ENCODE measurements around the gene YEATS2.
"Not testable (repeated sequence)": the region's sequence is repeated elsewhere in the genome, so short reads cannot be mapped to it uniquely, and the experiment has no call there.

YEATS2 gene

DNA sequence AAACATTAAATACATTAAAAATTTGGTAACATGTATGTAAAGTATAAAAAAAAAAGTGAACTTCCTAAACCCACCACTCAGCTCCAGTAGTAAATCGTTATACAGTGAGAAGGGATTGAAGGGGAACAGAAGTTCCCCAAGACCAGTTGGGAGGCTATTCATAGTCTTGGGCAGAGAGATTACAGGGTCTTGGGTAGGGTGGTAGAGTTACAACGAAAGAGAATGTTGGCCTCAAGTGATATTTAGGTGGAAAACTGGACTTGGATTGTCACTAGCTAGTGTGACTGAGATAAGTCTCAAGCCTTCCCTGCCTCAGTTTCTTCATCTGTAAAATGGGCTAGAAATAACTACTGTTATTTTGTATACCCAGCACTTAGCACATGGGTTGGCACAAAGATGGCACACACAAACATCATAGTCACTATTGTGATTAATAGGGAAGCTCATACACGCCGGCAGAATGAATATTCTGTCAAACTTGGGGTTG is 431 bp upstream of the YEATS2 start:
- no peak for TF ChIP-seq POLR2A (IDR thresholded peaks at IDR 0.05; ENCODE audit: low read length)
- no peak for TF ChIP-seq GATA1 (IDR thresholded peaks at IDR 0.05; ENCODE audit: low read depth, low read length)
- no peak for DNase-seq

DNA sequence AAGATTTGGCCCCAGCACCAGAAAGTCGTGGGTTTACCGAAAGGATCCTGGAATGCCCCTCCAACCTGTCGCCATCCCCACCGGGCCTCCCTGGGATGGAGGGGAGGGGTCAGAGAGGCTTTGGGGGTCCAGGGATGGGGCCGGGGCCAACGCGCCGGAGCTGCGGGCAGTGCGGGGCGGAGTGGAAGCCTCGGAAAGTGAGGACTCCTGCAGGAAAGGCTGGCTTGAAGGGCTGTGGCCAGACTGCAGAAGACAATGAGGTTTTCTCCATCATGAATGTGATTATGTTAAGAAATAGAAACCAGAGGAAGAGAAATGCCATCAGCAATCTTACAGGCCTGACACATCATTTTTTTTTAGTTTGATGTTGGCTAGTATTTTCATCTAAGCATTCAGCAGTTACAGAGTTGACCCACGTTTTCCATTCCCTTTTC is 738 bp downstream of the YEATS2 start:
- TF ChIP-seq GATA1 (IDR thresholded peaks at IDR 0.05; ENCODE audit: low read depth, low read length) (no peak), POLR2A (IDR thresholded peaks at IDR 0.05; ENCODE audit: low read length) (no peak)
- DNase-seq = peak; percentile 40 to 46

GRCh38 chr3:183698756-183699155 is 1.2 kb downstream of the YEATS2 start:
- peak; percentile 30 to 32 for DNase-seq
- TF ChIP-seq GATA1 (IDR thresholded peaks at IDR 0.05; ENCODE audit: low read depth, low read length) (no peak), POLR2A (IDR thresholded peaks at IDR 0.05; ENCODE audit: low read length) (no peak)

- TF ChIP-seq GATA1 (IDR thresholded peaks at IDR 0.05; ENCODE audit: low read depth, low read length) (no peak), POLR2A (IDR thresholded peaks at IDR 0.05; ENCODE audit: low read length) (no peak)
- DNase-seq = no peak
Measured at GRCh38 chr3:183699238-183699947, 1.8 kb downstream of the YEATS2 start.

DNA sequence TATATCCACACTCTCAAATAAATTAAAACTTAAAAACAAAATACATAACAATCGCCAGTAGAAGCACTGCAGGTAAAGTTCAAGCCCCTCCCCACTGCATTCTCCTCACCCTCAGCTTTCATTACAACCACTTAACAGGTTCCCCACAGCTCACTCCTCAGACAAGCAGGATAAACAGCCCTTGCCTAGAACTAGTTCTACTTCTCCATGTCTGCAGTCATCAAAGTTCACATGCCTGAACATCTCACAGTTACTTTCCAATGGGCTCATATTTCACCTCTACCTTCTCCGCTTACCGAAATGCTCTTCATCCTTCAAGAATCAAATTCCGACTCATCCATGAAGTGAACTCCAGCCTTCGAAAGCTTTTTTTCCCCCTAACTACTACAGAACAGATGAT is 4.1 kb downstream of the YEATS2 start:
- TF ChIP-seq POLR2A (IDR thresholded peaks at IDR 0.05; ENCODE audit: low read length) = no peak
- no peak for TF ChIP-seq GATA1 (IDR thresholded peaks at IDR 0.05; ENCODE audit: low read depth, low read length)
- no peak for DNase-seq

DNA sequence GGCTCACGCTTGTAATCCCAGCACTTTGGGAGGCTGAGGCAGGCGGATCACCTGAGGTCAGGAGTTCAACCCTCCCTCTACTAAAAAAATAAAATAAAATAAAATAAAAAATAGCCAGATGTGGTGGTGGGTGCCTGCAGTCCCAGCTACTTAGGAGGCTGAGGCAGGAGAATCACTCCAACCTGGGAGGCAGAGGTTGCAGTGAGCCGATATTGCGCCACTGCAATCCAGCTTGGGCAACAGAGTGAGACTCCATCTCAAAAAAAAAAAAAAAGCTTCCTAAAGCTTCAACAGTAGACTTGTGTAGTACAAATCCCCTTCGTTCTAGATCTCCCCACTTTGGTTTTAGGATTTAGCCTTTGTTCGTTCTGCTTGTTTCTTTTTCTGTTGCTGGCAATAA is 6.3 kb downstream of the YEATS2 start:
- DNase-seq = not testable (repeated sequence)

GRCh38 chr3:183710231-183710630 is 12.6 kb downstream of the YEATS2 start:
- TF ChIP-seq GATA1 (IDR thresholded peaks at IDR 0.05; ENCODE audit: low read depth, low read length) (no peak), POLR2A (IDR thresholded peaks at IDR 0.05; ENCODE audit: low read length) (no peak)
- no peak for DNase-seq

DNA sequence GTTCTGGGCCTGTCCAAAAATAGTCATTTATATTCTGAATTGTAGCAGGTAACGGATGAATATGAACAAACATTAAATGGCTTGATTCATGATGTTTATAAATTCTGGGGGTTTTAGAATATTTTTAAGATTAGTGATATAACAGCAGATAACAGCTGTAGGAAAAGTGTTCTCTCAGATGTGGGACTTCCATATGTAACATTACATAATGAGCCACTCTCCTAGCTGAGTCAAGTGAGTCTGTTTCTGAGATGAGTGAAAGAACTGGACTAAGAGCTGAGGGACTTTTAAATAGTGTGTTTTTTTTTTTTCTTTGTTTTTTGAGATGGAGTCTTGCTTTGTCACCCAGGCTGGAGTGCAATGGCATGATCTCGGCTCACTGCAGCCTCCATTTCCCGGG is 13.9 kb downstream of the YEATS2 start:
- DNase-seq = no peak
- no peak for TF ChIP-seq POLR2A (IDR thresholded peaks at IDR 0.05; ENCODE audit: low read length)
- TF ChIP-seq GATA1 (IDR thresholded peaks at IDR 0.05; ENCODE audit: low read depth, low read length) = no peak

DNA sequence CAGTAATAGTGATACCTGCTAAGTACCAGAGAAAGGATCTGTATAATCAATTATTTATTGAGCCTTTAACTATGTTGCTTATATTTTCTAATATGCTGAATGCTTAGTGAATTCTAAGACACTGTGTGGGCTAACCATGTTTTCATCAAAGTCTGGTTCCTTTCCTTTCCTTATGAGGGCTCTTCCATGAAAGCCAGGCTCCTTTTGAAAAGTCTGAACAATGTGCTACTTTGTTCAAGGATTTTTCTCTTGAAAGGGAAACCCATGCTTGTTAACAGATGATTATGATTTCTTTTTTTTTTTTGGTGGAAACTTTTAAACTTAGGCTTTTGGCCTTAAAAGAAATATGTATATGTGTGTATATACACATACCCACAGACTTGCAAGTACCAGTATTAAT is 17.0 kb downstream of the YEATS2 start:
- TF ChIP-seq GATA1 (IDR thresholded peaks at IDR 0.05; ENCODE audit: low read depth, low read length) = no peak
- TF ChIP-seq POLR2A (IDR thresholded peaks at IDR 0.05; ENCODE audit: low read length) = no peak
- DNase-seq = no peak

DNA sequence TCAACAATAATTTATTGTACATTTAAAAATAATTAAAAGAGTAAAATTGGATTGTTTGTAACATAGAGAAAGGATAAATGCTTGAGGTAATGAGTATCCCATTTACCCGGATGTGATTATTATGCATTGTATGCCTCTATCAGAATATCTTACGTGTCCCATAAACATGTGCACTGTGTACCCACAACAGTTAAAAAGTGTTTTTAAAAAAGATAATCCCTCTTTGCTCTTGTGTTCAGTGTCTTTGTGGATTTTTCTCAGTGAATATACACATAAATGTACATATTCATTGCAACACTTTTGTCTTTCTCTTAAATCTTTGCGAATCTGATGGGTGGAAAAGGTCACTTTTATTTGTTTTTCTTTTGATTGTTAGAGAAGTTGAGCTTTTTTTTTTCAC is 20.4 kb downstream of the YEATS2 start:
- no peak for DNase-seq
- TF ChIP-seq POLR2A (IDR thresholded peaks at IDR 0.05; ENCODE audit: low read length) (no peak), GATA1 (IDR thresholded peaks at IDR 0.05; ENCODE audit: low read depth, low read length) (no peak)

- TF ChIP-seq POLR2A (IDR thresholded peaks at IDR 0.05; ENCODE audit: low read length) (no peak), GATA1 (IDR thresholded peaks at IDR 0.05; ENCODE audit: low read depth, low read length) (no peak)
- no peak for DNase-seq
Measured at GRCh38 chr3:183725387-183725786, 27.8 kb downstream of the YEATS2 start.

- TF ChIP-seq GATA1 (IDR thresholded peaks at IDR 0.05; ENCODE audit: low read depth, low read length) (no peak), POLR2A (IDR thresholded peaks at IDR 0.05; ENCODE audit: low read length) (no peak)
- no peak for DNase-seq
Measured at GRCh38 chr3:183728204-183728603, 30.6 kb downstream of the YEATS2 start.

- no peak for DNase-seq
- TF ChIP-seq GATA1 (IDR thresholded peaks at IDR 0.05; ENCODE audit: low read depth, low read length) (no peak), POLR2A (IDR thresholded peaks at IDR 0.05; ENCODE audit: low read length) (no peak)
Measured at GRCh38 chr3:183730361-183730760, 32.8 kb downstream of the YEATS2 start.

DNA sequence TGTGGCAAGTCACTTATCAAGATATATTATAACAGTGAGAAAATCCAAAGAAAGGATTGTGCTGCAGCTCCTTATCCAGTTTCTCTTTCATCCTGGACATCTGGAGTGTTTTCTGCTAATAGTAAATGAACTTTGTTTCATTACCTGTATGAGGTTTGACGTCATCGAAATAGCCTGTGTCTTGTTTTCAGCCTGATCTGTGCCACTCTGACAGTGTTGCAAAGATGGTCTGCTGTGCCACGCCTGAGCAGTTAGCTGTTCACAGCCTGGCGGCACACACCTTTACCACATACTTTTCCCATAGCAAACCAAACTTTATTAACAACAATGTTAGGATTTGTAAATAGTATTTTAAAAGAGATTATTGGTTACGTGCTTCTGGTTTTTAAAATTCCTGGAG is 34.0 kb downstream of the YEATS2 start:
- no peak for TF ChIP-seq POLR2A (IDR thresholded peaks at IDR 0.05; ENCODE audit: low read length)
- TF ChIP-seq GATA1 (IDR thresholded peaks at IDR 0.05; ENCODE audit: low read depth, low read length) = no peak
- DNase-seq = no peak

GRCh38 chr3:183733553-183733952 is 36.0 kb downstream of the YEATS2 start:
- TF ChIP-seq POLR2A (IDR thresholded peaks at IDR 0.05; ENCODE audit: low read length) = no peak
- TF ChIP-seq GATA1 (IDR thresholded peaks at IDR 0.05; ENCODE audit: low read depth, low read length) = no peak
- no peak for DNase-seq
